Testis (tissue), 3 donors: ENCODE measurements around the gene EHBP1. TPM values are rescaled to one million over a fixed set of nuclear protein-coding genes. Genes with fewer than 3 reads are reported as not detected.

Experiments used
- DNase-seq: peaks from one replicate; pipeline ENCODE4 v3.0.0-alpha.2; 2019
- H3K27ac ChIP-seq, 2 donors: fragments of 200-600 bp; sonication (generic); one replicate each; pipeline ENCODE4 v1.5.1; 2019
- H3K27me3 ChIP-seq: fragments of 200-600 bp; sonication (generic); one replicate; pipeline ENCODE4 v1.5.1; 2019
- H3K36me3 ChIP-seq: fragments of 200-600 bp; sonication (generic); one replicate; pipeline ENCODE4 v1.5.1; 2017; ENCODE audit warnings: low read depth; ENCODE audit errors: missing control alignments
- H3K4me1 ChIP-seq: fragments of 200-600 bp; sonication (generic); one replicate; pipeline ENCODE4 v1.5.1; 2019
- H3K4me3 ChIP-seq, 2 donors: fragments of 200-600 bp; sonication (generic); one replicate each; pipeline ENCODE4 v1.5.1; 2017 to 2019
- H3K9me3 ChIP-seq: fragments of 200-600 bp; sonication (generic); one replicate; pipeline ENCODE4 v1.5.1; 2017
- CTCF ChIP-seq, 3 experiments: fragments of 450-650 bp in 2 of 3; fragments of 200-600 bp in 1 of 3; sonication (generic) in 1 of 3; IDR thresholded peaks; one replicate each; pipeline ENCODE4 v1.5.1; 2016 to 2019; ENCODE audit warnings: antibody characterized with exemption in 3 of 3, mild to moderate bottlenecking in 2 of 3, moderate library complexity in 1 of 3
- POLR2A ChIP-seq: fragments of 450-650 bp; IDR thresholded peaks from one replicate; pipeline ENCODE4 v1.6.1; 2017; ENCODE audit warnings: antibody characterized with exemption, mild to moderate bottlenecking, moderate library complexity
- WGBS, 2 donors: methylation state at CpG; one replicate each; pipeline ENCODE4 v1.1.5; 2018; 5-methylcytosine and 5-hydroxymethylcytosine counted together
- intact Hi-C: fragments of 100-400 bp; cut with DNase I; formaldehyde crosslinking; loops from one replicate; pipeline ENCODE4 v1.15.1; 2023; ENCODE audit warnings: low total_unique reads
- polyA plus RNA-seq: library from polyadenylated mRNA; stranded (reverse); fragments of 350-450 nt; fragmentation: Illumina TruSeq; extraction: RNeasy Lipid Tissue Mini Kit (QIAGEN cat#74804); gene quantifications from one replicate; pipeline ENCODE4 v1.2.3, GENCODE V29; 2014; ENCODE audit warnings: low read depth, low replicate concordance; ENCODE audit not compliant: insufficient read depth
- total RNA-seq, 2 donors: library from RNA; depleted of rRNA; stranded (reverse); fragments of >200 nt; gene quantifications; one replicate each; pipeline ENCODE4 v1.2.3, GENCODE V29; 2016

EHBP1 gene
- total and polyA plus RNA-seq, 3 donors from 2014 or later: 69.3 to 99.5 (median 86.8) TPM

- no peaks in the 10 kb centered on the region for H3K9me3 ChIP-seq
- no peaks in the 10 kb centered on the region for H3K27me3 ChIP-seq
- no peak for DNase-seq
- 95 to 97% methylated on average over 4 of the region's 4 CpGs for WGBS, 2 donors
- no peak overlapping the region for H3K27ac ChIP-seq
- no peaks in the 10 kb centered on the region for H3K4me1 ChIP-seq
- intact Hi-C loops: no loop called here
- TF ChIP-seq POLR2A: no peak
- no peak for TF ChIP-seq CTCF (IDR thresholded peaks at IDR 0.05)
- no peak overlapping the region for H3K4me3 ChIP-seq
- no peaks in the 10 kb centered on the region for H3K36me3 ChIP-seq
Observed at GRCh38 chr2:62826953-62827675, 121.6 kb downstream of the EHBP1 start.

GRCh38 chr2:62831729-62832128, 126.2 kb downstream of the EHBP1 start:
- H3K4me1 ChIP-seq: no peaks in the 10 kb centered on the region
- no peaks in the 10 kb centered on the region for H3K27me3 ChIP-seq
- H3K4me3 ChIP-seq: no peak overlapping the region
- H3K9me3 ChIP-seq: no peaks in the 10 kb centered on the region
- no peak for TF ChIP-seq CTCF (IDR thresholded peaks at IDR 0.05)
- TF ChIP-seq POLR2A: no peak
- intact Hi-C loops: no loop called here
- no peak overlapping the region for H3K27ac ChIP-seq
- no peak for DNase-seq
- no peaks in the 10 kb centered on the region for H3K36me3 ChIP-seq

- no peaks in the 10 kb centered on the region for H3K9me3 ChIP-seq
- no peaks in the 10 kb centered on the region for H3K4me1 ChIP-seq
- TF ChIP-seq CTCF (IDR thresholded peaks at IDR 0.05) (no peak), POLR2A (no peak)
- WGBS, 2 donors: 90 to 95% methylated on average over 1 of the region's 1 CpG
- no peak overlapping the region for H3K4me3 ChIP-seq
- DNase-seq: no peak
- no peaks in the 10 kb centered on the region for H3K27me3 ChIP-seq
- no peaks in the 10 kb centered on the region for H3K36me3 ChIP-seq
- H3K27ac ChIP-seq: no peak overlapping the region
- intact Hi-C loops: no loop called here
Observed at GRCh38 chr2:62844311-62845090, 139.0 kb downstream of the EHBP1 start.

GRCh38 chr2:62845256-62845655, 139.7 kb downstream of the EHBP1 start:
- Histone ChIP-seq H3K27me3 (no peaks in the 10 kb centered on the region), H3K36me3 (no peaks in the 10 kb centered on the region), H3K9me3 (no peaks in the 10 kb centered on the region), H3K4me1 (no peaks in the 10 kb centered on the region), H3K27ac (no peak overlapping the region), H3K4me3 (no peak overlapping the region)
- no peak for DNase-seq
- intact Hi-C loops: no loop called here
- TF ChIP-seq POLR2A (no peak), CTCF (IDR thresholded peaks at IDR 0.05) (no peak)
